HL-60 (cell line): Measurements from ENCODE around the gene C11orf16.

ENCODE experiments used
- DNase-seq, 2 experiments: peaks; one replicate each; pipeline ENCODE4 v3.0.0-alpha.2; 2010 to 2020; ENCODE audit warnings: low read depth in 1 of 2, low spot score in 1 of 2
- H3K27ac ChIP-seq: fragments of 250-450 bp; sonication (Bioruptor Pico); replicated peaks from 2 replicates; pipeline ENCODE4 v1.5.1; 2020; ENCODE audit warnings: mild to moderate bottlenecking, moderate library complexity
- H3K27me3 ChIP-seq: fragments of 250-450 bp; sonication (Bioruptor Pico); 2 replicates; pipeline ENCODE4 v1.5.1; 2021; ENCODE audit warnings: mild to moderate bottlenecking, moderate library complexity; ENCODE audit not compliant: insufficient read depth, poor library complexity, severe bottlenecking
- H3K4me3 ChIP-seq: replicated peaks from 2 replicates; pipeline ENCODE4 v1.5.1; 2011; ENCODE audit warnings: mild to moderate bottlenecking, control low read depth, low read length; ENCODE audit not compliant: insufficient read depth
- CTCF ChIP-seq: IDR thresholded peaks from one replicate; pipeline ENCODE4 v1.5.1; 2011; ENCODE audit warnings: low read length, control low read depth, inconsistent platforms; ENCODE audit not compliant: insufficient read depth
- GABPA ChIP-seq: IDR thresholded peaks from 2 replicates; pipeline ENCODE4 v1.6.1; 2012; ENCODE audit warnings: low read depth
- POLR2AphosphoS5 ChIP-seq: IDR thresholded peaks from 2 replicates; pipeline ENCODE4 v1.6.1; 2012; ENCODE audit warnings: low read depth
- REST ChIP-seq: IDR thresholded peaks from 2 replicates; pipeline ENCODE4 v1.6.1; 2012; ENCODE audit warnings: low read depth; ENCODE audit not compliant: insufficient replicate concordance
- SPI1 ChIP-seq: IDR thresholded peaks from 2 replicates; pipeline ENCODE4 v1.6.1; 2012; ENCODE audit warnings: low read depth, mild to moderate bottlenecking, borderline replicate concordance

The C11orf16 gene

GRCh38 chr11:8963569-8964323 lies 31.0 kb upstream of the C11orf16 start:
- H3K4me3 ChIP-seq = peak overlapping the region; percentile 77
- TF ChIP-seq REST (no peak), POLR2AphosphoS5 (no peak), SPI1 (no peak)
- H3K27me3 ChIP-seq = no peaks in the 10 kb centered on the region
- DNase-seq = peak; percentile 69 to 83
- H3K27ac ChIP-seq = peak overlapping the region; percentile 91

GRCh38 chr11:8962841-8963240 lies 30.1 kb upstream of the C11orf16 start:
- DNase-seq = no peak
- Histone ChIP-seq H3K27ac (no peak overlapping the region), H3K27me3 (no peaks in the 10 kb centered on the region), H3K4me3 (no peak overlapping the region)
- TF ChIP-seq CTCF (no peak), GABPA (no peak), SPI1 (no peak), REST (no peak), POLR2AphosphoS5 (no peak)

- H3K27ac ChIP-seq = no peak overlapping the region
- H3K4me3 ChIP-seq = no peak overlapping the region
- DNase-seq = no peak
- TF ChIP-seq POLR2AphosphoS5 (no peak), GABPA (no peak), SPI1 (no peak), REST (no peak), CTCF (no peak)
- no peaks in the 10 kb centered on the region for H3K27me3 ChIP-seq
Measured at GRCh38 chr11:8961401-8961800, 28.7 kb upstream of the C11orf16 start.
